GM03348 (cell line): ENCODE data around the gene GGA1.

ENCODE experiments used
- DNase-seq: peaks from one replicate; pipeline ENCODE4 v3.0.0; 2012; ENCODE audit warnings: low spot score

Gene GGA1

DNA sequence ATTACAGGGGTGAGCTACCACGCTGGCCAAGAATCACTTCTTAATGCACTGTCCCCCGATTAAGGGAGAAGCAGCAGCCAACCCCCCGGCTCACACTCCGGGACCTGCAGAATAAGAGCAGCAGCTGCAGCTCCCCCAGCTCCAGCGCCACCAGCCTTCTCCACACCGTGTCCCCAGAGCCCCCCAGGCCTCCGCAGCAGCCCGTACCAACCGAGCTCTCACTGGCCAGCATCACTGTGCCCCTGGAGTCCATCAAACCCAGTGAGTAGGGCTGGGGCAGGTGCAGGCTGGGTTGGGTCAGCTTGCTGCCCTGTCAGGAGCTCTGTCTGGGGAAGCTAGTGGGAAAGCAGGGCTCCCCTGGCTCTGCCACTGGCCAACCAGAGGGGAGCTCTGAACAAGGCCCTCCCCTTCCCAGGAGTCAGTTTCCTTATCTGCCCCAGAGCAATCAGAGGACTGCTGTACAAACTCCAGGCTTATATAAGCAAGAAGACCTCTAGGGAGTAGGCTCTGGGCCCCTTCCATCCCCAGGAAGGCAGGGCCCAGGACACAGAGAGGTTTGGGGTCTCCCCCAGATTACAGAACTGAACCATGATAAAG is 22.3 kb downstream of the GGA1 start:
- no peak for DNase-seq

DNA sequence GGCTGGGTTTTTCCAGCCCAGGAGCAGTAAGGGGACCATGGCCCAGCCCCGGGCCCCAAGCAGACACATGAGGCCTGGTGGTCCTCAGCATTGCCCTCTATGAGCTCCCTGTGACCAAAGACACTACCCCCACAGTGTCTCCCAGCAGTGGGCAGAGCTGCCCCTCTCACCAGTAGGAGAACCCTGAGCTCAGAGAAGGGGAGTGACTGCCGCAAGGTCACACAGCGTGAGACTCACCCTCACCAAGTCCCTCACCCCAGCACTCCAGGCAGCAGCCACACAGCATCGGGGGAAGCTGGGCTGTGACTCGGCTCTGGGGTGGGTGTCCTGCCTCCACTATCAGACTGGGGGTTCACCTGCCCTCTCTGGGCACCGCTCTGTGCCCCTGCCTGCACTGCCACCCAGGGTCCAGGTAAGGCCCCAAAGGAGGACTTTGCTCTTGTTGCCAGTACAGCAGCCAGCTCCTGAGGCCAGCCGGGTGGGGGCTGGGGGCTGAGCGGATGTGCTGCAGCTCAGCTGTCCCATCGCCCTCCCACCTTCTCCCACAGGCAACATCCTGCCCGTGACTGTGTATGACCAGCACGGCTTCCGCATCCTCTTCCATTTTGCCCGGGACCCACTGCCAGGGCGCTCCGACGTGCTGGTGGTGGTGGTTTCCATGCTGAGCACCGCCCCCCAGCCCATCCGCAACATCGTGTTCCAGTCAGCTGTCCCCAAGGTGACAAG is 23.0 kb downstream of the GGA1 start:
- DNase-seq, result no peak

DNA sequence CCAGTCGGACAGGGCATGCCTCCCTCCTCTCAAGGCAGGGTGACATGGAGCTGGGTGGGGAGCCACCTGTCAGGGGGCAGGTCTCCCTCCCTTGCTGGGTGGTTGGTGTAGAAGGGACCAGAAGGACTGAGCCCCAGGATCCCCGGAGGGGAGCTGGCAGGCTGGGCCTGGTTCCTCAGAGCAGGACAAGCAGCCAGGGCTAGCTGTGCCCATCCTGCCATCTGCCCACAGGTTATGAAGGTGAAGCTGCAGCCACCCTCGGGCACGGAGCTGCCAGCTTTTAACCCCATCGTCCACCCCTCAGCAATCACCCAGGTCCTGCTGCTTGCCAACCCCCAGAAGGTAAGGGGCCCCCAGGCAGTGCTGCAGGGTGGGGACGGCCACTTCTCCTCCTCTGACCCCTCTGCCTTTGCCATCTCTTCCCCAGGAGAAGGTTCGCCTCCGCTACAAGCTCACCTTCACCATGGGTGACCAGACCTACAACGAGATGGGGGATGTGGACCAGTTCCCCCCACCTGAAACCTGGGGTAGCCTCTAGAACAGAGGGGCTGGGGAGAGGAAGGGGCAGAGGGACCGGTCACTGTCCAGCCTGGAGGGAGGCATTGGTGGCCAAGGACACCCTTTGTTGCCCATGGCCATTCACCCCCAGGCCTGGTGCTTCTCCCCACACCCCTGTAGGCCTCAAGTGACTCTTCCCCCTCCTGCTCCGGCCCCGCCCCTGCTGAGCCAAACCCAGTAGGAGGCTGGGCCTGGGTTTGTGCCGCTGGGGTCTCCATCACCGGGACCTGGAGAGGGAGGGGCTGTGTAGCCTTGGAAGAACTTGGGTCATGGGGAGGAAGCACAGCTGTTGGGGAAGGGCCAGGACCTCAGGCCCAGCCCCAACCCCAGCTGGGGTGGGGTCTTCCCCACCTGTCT is 23.8 kb downstream of the GGA1 start:
- DNase-seq, result no peak

DNA sequence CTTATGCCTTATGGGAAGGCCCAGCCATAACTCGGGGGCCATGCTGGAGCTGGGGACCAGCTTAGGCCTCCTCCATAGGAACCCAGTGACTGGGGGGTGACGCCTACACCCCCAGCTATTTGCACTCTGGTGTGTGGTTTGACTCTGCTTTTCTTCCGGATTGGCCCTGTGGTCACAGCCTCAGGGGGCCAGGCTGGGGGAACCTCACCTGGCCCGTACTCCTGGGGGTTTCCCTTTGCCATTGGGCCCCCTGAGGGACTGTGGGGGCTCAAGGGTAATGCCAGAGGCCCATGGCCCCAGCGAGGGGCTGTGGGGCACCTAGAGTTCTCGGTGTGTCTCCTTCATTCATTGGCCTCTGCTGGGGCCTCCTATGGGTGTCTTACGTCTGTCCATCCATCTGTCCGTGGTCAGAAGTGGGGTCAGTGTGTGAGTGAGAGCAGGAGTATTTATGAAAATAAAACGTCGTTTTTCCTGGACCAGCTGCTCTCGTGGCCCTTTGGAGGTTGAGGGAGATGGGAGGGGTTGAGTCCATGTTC is 24.5 kb downstream of the GGA1 start:
- no peak for DNase-seq

DNA sequence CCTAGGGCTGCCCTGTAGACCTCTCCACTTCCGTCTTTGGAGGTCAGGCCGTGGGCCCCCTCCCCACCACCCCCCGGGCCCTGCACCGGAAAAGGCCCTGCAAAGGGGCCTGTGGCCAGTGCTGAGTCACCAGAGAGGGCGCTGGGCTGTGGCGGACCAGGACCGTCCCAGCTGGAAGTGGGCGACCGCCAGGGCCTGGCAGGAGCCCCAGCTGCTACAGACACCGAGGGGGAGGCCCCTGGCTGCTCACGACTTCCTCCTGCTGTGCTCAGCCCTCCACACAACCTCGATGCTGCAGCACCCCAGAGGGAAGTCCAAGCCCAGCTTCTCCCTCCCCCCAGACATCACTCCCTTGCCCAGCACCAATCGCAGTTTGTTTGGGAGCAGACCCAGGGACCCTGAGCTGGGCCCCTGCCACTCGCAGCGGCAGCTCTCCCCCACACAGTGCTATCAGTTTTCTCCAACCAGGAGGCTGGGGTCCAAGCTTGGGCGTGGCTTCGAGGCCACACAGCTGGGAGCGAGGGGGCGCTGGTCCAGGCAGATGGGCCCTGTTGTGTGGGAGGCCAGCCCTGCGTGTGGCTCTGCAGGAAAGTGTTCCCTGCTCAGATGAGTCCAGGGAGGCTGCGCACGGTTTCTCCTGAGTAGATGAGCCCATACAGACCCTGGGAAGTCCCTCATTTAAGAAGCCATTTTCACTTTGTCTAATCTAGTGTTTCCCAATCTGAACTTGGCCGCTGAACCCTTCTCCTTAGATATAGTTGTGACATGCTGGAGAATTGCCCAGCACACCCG is 25.2 kb downstream of the GGA1 start:
- DNase-seq, result peak; percentile 92

DNA sequence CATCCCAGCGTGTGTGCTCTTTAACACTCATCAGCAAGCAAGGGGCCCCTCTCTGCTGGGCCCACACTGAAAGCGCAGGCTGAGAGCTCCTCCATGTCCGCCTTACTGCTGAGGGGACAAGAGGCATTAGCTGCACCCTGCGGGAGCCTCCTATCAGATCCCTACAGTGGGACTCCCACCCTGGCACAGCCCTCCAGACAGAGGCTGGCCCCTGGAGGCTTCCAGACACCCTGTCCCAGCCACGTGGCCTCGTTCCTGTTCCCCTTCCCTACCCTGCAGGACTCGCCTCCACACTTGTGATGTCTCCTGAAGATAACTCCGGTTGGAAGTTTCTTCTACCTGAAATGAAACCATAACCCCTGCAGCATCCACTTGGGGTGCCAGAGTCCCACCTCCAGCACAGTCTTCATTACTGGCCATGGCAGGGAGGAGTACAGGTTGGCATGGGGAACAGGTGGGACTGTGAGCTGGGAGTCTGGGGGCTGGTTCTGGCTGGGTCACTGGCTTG is 25.8 kb downstream of the GGA1 start:
- DNase-seq, result no peak

DNA sequence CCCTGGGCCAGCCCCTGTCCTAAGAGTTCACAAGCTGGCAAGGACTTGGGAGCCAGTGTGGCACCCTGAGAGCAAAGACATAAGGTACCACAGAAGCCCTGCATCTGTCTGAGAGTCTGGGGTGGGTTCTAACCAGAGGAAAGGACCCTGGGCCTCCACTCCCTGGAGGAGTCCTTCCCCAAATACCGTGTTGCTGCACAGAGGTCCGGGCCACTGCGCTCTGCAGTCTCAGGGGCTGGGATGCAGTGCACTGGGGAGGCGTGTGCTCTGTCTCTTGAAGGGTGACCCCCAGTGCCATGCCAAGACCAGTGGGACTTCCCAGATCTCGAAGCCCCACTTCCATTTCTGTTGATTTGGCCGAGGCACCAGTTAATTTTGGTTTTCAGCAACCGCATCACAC is 26.5 kb downstream of the GGA1 start:
- DNase-seq, result no peak

DNA sequence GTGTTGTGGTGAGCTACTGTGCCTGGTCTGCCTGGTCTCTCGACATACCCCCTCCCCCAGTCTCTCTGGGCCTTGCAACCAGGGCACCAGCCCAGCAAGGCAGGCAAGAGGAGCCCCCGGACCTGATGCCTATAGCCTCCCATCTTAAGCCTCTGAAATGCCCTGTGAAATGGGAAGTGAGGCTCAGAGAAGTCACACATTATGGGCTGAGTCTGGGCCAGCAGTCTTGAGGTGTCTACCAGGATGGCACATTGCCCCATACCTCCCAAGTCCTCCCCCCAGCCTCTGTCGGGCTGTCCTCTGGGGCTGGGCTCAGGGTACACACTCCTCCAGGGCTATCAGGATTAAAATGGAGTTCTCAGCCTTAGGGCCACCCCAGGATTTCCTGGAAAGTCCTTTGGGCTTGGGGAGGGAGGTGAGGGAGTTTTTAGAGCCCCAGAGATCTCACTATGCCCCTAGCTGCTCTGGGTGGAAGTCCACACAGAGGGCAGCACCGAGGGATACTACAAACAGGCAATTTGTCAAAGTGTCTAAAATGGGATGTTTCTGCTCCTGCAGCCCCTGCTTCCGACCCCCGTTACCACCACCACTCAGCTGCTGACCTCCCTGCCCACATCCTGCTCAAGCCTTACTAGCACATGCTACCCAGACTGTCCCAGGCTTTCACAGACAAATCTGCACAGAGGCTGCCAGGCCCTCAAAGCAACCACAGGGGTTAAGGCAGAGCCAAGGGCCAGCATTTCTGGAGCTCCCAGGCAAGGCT is 27.7 kb downstream of the GGA1 start:
- peak; percentile 59 for DNase-seq

DNA sequence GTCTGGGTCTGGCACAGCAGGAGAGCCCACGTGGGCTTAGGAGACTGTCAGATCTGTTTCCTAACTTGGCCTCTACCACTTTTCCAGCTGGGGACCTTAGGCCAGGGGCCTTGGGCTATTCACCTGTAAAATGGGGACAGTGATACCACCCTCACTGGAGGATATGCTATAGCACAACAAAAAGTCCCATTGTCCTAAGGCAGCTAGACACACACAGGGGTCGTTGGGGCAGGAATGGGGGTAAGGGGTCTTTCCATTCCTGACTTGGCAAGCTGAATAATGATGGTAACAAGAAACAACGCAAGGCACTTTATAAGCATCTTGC is 28.3 kb downstream of the GGA1 start:
- DNase-seq, result no peak

DNA sequence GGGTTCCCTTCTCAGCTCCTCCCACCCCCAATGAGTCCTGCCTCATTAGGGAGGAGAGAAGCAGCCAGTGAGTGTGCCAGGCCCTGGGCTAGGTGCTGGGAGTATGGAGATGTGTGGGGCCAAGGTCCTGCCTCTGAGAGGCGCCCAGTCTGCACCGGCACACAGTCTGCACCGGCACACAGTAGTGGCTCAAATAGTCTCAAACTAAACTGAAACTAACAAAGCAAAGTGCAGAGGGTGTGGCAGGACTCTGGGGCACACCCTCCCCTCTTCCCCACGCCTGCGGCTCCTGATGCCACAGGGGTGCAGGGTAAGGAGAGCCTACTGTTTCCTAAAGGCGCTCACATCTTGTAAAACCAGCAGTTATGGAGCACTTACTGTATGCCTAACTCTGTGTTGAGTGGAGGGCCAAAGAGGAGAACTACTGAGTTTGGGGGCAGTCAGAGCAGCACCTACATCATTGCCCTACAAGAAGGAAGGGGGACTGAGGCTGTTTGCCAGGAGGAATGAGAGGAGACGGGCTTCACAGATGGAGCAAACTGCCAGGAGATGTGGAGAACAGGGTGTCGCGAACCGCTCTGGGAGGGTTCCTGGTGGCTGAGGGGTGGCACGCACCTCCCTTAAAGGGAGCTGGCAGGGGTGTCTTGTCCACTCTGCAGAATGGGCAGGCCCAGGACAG is 29.9 kb downstream of the GGA1 start:
- DNase-seq, result no peak

DNA sequence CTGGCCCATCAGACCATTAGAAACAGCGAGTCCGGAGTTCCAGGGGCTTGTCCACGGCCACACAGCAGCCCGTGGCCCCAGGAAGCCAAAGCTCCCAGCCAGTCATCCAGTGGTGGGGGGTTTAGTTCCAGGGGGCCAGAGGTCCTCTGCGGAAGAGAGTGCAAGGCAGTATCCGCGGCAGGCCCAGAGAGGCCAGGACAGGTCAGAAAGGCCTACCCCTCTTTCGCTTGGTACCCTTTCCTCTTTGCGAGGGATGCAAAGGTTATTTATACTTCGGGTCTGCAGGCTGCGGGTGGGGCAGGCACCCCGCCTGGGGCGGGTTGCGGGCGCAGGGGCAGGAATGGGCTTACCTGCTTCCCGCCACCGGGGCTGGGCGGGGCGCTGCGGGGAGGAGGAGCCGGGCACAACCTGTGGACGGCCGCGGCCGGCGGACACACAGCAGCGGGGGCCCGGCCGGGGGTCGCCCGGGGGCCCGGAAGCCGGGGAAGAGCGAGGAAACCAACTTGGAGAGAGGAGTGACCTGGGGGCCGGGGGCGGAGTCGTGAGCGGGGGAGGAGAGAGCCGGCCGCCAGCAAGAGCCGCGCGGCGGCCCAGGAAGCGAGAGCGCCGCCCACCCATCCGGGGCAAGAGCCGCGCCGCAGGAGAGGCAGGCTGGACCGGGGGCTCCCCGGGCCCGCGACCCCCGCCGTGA is 30.6 kb downstream of the GGA1 start, which contains the start of gene SH3BP1:
Gene SH3BP1, plus strand, starts transcription at position 600 of the 691 bp plus-strand sequence. CDS start 119 bp downstream, outside the sequence.
- DNase-seq, result peak; percentile 79

DNA sequence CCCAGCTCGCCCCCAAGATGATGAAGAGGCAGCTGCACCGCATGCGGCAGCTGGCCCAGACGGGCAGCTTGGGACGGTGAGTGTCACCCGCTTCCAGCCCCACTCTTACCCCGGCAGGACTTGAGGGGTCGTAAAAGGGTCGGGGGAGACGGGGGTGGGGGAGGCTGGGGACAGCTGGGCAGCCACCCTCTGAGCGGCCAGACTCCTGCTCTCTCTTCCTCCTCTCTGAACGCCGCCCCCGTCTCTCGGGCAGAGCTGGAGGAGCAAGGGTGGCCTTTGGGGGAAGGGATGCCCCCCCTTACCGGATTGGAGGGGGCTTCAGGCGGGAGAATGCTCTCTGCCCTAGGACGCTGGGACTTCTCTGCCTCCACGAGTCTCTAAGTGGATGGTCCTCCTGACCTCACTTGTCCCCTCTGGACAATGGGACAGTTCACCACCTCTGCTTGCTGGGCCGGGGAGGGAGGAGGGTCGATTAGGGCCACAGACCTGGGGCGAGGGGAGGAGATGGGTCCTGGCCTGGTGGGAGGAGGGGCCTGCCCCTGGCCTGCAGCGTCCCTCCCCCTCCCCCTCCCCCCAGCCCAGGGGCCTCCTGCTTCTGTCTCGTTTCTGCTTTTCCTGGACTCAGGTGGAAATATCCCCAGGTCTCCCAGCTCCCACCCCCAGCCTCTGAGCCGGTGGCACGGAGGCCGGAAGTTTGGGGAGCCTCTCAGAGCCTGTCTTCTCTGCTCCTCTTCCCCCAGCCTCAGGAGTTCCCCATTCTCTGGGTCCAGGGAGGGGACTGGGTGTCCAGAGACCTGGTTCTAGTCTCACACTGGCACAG is 31.3 kb downstream of the GGA1 start:
- no peak for DNase-seq

DNA sequence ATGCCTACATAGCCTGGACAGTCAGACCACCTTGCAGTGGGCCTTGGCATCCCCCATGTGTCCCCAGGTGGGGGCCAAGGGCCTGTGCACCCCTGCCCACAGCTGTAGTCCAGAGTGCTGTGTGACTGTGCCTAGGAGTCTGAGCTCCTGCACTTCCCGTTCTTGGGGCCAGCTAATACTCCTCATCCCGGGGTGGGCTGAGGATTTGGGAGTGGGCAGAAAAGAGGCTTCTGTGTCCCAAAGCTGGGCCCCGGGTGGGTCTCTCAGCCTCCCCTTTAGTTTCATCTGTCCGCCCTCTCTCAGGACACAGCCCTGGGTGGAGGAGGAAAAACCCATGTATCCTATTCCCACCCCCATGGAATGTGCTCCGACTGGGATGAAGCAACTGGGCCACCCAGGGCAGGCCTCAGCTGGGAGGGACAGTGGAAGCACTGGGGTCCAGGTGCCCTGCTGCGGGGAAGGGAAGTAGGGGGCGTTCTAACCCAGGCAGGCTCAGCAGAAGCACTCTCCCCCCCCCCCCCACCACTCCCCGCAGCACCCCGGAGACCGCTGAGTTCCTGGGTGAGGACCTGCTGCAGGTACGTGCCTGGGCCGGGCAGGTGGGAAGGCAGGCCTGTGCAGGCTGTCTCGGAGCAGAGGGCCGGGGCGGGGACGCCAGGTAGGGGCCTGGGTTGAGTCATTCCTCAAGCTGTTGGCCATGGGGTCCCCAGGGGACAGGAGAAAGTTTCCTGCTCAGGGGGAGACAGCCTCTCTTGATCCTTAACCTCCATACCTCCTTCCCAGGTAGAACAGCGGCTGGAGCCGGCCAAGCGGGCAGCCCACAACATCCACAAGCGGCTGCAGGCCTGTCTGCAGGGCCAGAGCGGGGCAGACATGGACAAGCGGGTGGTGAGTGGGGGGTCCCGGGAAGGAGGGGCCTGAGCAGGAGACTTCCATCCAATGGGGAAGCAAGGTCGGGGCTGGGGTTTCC is 32.2 kb downstream of the GGA1 start:
- DNase-seq, result no peak

DNA sequence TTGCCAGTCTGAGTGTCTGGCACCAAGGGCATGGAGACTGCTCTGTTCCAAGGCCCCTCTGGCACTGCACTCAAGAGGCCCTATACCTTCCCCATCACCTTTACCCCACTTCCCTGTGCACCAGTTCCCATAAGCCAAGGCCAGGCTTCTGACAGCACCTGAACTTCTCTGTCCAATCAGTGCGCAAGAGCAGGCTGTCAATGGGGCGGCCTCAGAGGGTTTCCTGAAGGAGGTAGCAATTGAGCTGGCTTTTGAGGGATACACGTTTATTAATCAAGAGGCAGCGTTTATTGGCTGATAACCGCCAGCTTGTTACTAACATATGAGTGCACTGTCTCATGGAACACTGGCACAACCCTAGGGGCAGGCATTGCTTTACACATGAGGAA is 32.9 kb downstream of the GGA1 start:
- no peak for DNase-seq

DNA sequence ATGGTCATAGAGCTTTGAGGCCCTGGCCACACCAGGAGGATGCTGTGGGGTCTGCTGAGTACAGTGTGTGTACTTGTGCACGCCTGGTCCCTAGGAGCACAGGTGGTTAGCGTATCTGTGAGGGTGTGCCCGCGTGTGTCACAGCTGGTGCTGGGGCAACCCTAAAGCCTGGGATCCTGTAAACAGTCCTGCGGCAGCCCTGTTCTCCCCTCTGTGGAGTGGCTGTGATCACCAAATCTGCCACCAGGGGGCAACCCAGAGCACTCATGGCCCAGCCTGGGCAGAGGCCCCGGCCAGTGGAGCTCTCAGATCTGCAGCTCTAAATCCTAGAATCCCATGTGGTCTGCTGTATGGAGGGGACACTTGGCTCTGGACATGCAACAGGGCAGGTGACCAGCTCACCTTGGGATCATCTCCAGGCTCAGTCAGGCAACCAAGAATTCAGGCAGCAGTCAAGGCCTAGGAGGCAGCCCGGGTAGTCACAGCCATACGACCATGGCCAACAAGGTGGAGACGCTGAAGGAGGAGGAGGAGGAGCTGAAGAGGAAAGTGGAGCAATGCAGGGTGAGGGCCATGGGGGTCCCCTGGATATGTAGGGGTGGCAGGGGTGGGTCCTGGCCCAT is 34.7 kb downstream of the GGA1 start:
- DNase-seq, result peak; percentile 92

DNA sequence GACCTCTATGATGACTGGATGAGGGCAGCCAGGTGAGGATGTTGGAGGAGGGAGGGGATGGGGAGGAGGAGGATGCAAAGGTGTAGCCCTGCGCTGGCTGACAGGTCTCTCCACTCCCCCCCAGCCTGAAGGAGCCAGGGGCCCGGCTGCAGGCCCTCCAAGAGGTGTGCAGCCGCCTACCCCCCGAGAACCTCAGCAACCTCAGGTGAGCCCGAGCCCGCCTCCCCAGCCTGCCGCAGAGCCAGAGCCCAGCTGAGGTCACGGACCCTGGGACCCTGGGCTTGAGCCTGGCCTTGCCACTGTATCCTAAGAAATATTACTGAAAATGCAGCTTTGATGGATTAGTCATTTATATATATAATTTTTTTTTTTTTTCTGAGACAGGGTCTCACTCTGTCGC is 38.7 kb downstream of the GGA1 start:
- no peak for DNase-seq

DNA sequence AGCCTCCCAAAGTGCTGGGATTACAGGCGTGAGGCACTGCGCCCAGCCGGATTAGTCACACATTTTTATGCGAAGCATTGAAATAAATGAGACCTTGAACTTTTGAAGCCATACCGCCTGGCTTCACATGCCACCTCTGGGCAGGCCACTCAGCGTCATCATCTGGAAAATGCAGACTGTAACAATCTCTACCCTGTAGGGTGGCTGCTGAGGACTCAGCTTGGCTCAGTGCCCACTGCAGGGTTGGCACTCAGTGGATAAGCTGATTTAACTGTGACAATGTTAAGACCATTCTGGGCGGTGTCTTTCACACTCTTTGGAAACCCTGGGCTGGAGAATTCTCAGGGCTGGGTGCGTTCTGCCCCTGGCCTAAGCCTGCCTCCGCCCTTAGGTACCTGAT is 39.3 kb downstream of the GGA1 start:
- DNase-seq, result no peak
